ENCODE results near the gene CFAP74. TPM values are rescaled to one million over a fixed set of nuclear protein-coding genes. Genes with fewer than 3 reads are reported as not detected.

The CFAP74 gene
- total and polyA plus RNA-seq, 2 of the 13 experiments (the other 11 are each of a cell fraction or from before 2014, with no cell fraction given): 0.27 to 0.62 TPM

- intact Hi-C loops (cut with micrococcal nuclease; ENCODE audit: unreplicated experiment): loop anchor here (2.0 to 5.0 kb wide), 2 partner anchors 86 to 113 kb away; no protein-coding TSS in a partner anchor
- ChIA-PET CTCF (ENCODE audit: low intra/inter-chr PET ratio, low total read pairs) (interaction anchor here (4.0 kb wide), 1 partner anchor 87 kb away, joined by 30 read pairs; no protein-coding TSS in a partner anchor), POLR2A (no interaction called here)
- peaks cover 3% of the 10 kb centered on the region for H3K79me2 ChIP-seq (ENCODE audit: insufficient read depth, low read length)
- DNase-seq (ENCODE audit: low spot score) (no peak), ATAC-seq (no peak), FAIRE-seq (no peak)
- peaks cover 2 to 15% of the 10 kb centered on the region in 2 experiments; a peak in 1 of 5 replicates for H3K27me3 ChIP-seq (ENCODE audit: control insufficient read depth in 1 of 2, insufficient read depth in 2 of 2, low read length in 2 of 2)
- no peaks in the 10 kb centered on the region for H3K36me3 ChIP-seq (replicated peaks in 1 of 2; ENCODE audit: control insufficient read depth in 1 of 2, insufficient read depth in 2 of 2, low read length in 2 of 2)
- peak overlapping the region; percentile 47 to 80 (median 57); a peak in 5 of 6 replicates for H3K4me3 ChIP-seq (replicated peaks in 1 of 3; ENCODE audit: insufficient read depth in 1 of 3, low read depth in 2 of 3, low read length in 3 of 3)
- BruUV-seq (replicated peaks): no TSS peak
- H3K4me2 ChIP-seq (ENCODE audit: low read depth, low read length): peak overlapping the region; percentile 98
- H3K9ac ChIP-seq (ENCODE audit: insufficient read depth, low read depth, low read length): peak overlapping the region; percentile 67
- peak overlapping the region; percentile 58 for H2AFZ ChIP-seq (ENCODE audit: low read length)
- H3K27ac ChIP-seq (ENCODE audit: extremely low read length, insufficient read depth, low read length): peak overlapping the region; percentile 76
- H3K9me3 ChIP-seq (ENCODE audit: low read length): no peaks in the 10 kb centered on the region
- H4K20me1 ChIP-seq (ENCODE audit: insufficient read depth, low read length): 0 out of 2 replicates have a peak, but pooled peaks cover 5% of the 10 kb centered on the region
- peaks cover 78% of the 10 kb centered on the region for H3K4me1 ChIP-seq (ENCODE audit: insufficient read depth, low read length)
- WGBS (ENCODE audit: low lambda C conversion rate): 34% methylated on average over 13 of the region's 25 CpGs
- in situ Hi-C loops (cut with HindIII; ENCODE audit: extremely low pct_ligation_motif_present, low pct_unique_long_range_greater_than_20kb): loop anchor here (5.0 kb wide), 1 partner anchor 86 kb away; no protein-coding TSS in a partner anchor
- TF ChIP-seq ZNF777 (CRISPR knock-in tag; IDR thresholded peaks at IDR 0.05) (peak; percentile 13; the same call in 1 of the 2 replicates), ZNF691 (CRISPR knock-in tag; IDR thresholded peaks at IDR 0.05; ENCODE audit: borderline replicate concordance, low read depth) (no peak), IKZF1 (IDR thresholded peaks at IDR 0.05) (no peak), NFIC (IDR thresholded peaks at IDR 0.05; ENCODE audit: low read length) (no peak), ZBTB43 (CRISPR knock-in tag; conservative IDR thresholded peaks at IDR 0.05) (peak; percentile 15; the same call in 1 of the 2 replicates), ARID4A (CRISPR knock-in tag; IDR thresholded peaks at IDR 0.05; ENCODE audit: borderline replicate concordance) (0 out of 2 replicates have a peak, but pooled peaks have one; percentile 10), TCF12 (IDR thresholded peaks at IDR 0.05) (no peak), TCF12 (CRISPR knock-in tag; IDR thresholded peaks at IDR 0.05) (no peak), ZBTB2 (CRISPR knock-in tag; IDR thresholded peaks at IDR 0.05; ENCODE audit: low read depth) (0 out of 2 replicates have a peak, but pooled peaks have one; percentile 34), ZNF770 (CRISPR knock-in tag; IDR thresholded peaks at IDR 0.05) (peak; percentile 88), ZZZ3 (CRISPR knock-in tag; IDR thresholded peaks at IDR 0.05; ENCODE audit: borderline replicate concordance) (no peak)
Measured at GRCh38 chr1:2047749-2048729, 44.5 kb upstream of the CFAP74 start.

Data from HepG2 (cell line).